GM12878 (cell line): ENCODE measurements around the gene STARD13. TPM values are rescaled to one million over a fixed set of nuclear protein-coding genes. Genes with fewer than 3 reads are reported as not detected.

Experiments used
- ATF7 ChIP-seq: fragments of 450-650 bp; IDR thresholded peaks from 2 replicates; pipeline ENCODE4 v1.6.1; 2016; ENCODE audit warnings: low read depth, mild to moderate bottlenecking
- BACH1 ChIP-seq: fragments of 450-650 bp; IDR thresholded peaks from 2 replicates; pipeline ENCODE4 v1.6.1; 2017; ENCODE audit warnings: mild to moderate bottlenecking, borderline replicate concordance
- BCLAF1 ChIP-seq: fragments of 450-650 bp; IDR thresholded peaks from 2 replicates; pipeline ENCODE4 v1.6.1; 2017; ENCODE audit warnings: antibody characterized with exemption, mild to moderate bottlenecking, moderate library complexity
- BHLHE40 ChIP-seq, 2 experiments: fragments of 450-650 bp in 1 of 2; IDR thresholded peaks; 2 replicates each; pipeline ENCODE4 v1.6.1; 2011 to 2017; ENCODE audit warnings: low read depth in 2 of 2, borderline replicate concordance in 1 of 2, improper control_type of control experiment in 1 of 2, low read length in 1 of 2, mild to moderate bottlenecking in 1 of 2
- ETV6 ChIP-seq, 2 experiments: fragments of 450-650 bp in 1 of 2; IDR thresholded peaks in 1 of 2; conservative IDR thresholded peaks in 1 of 2; 2 replicates each; pipeline ENCODE4 v1.6.1; 2014; ENCODE audit warnings: antibody characterized with exemption in 1 of 2, borderline replicate concordance in 1 of 2, low read depth in 1 of 2, mild to moderate bottlenecking in 1 of 2, moderate library complexity in 1 of 2
- NFIC ChIP-seq: IDR thresholded peaks from 2 replicates; pipeline ENCODE4 v1.6.1; 2012; ENCODE audit warnings: low read depth, mild to moderate bottlenecking, inconsistent platforms, low read length, moderate library complexity
- RAD51 ChIP-seq: fragments of 450-650 bp; IDR thresholded peaks from 2 replicates; pipeline ENCODE4 v1.6.1; 2016; ENCODE audit warnings: moderate library complexity, mild to moderate bottlenecking, inconsistent platforms
- ZNF687 ChIP-seq: fragments of 450-650 bp; IDR thresholded peaks from 2 replicates; pipeline ENCODE4 v1.6.1; 2017; ENCODE audit warnings: mild to moderate bottlenecking, moderate library complexity
- polyA plus RNA-seq, 11 experiments: library from polyadenylated mRNA; depleted of rRNA in 4 of 11; unstranded in 6 of 11; stranded (reverse) in 5 of 11; fragments of >200 nt; fragmentation: Nextera tagmentation in 4 of 11; fragmentation: Illumina TruSeq in 1 of 11; extraction: Ambion mirVana in 4 of 11; extraction: Trizol in 1 of 11; gene quantifications; 1 replicate in 1 of 11; 2 replicates in 10 of 11; pipeline versions ENCODE4 v1.2.1 to v1.2.3, GENCODE V29; 2011 to 2016; ENCODE audit warnings: inconsistent platforms in 2 of 11, missing spikeins in 2 of 11, low read depth in 1 of 11
- total RNA-seq, 4 experiments: library from RNA; depleted of rRNA in 3 of 4; stranded (reverse); fragments of >200 nt in 3 of 4; fragmentation: Illumina TruSeq in 1 of 4; extraction: Trizol in 1 of 4; gene quantifications; 2 replicates each; pipeline versions ENCODE4 v1.2.1 to v1.2.3, GENCODE V29; 2013 to 2021

The STARD13 gene
- total and polyA plus RNA-seq, 10 of the 15 experiments (the other 5 are each of a cell fraction or from before 2014, with no cell fraction given): 4.0 to 41.6 (median 10.1) TPM

- TF ChIP-seq ZNF687 (peak; percentile 95), ETV6 (conservative IDR thresholded peaks at IDR 0.05 in 1 of 2, IDR thresholded peaks at IDR 0.05 in 1 of 2; ENCODE audit: borderline replicate concordance in 1 of 2, low read depth in 1 of 2) (peak in 1 of 2 experiments; percentile 24; a peak in 1 of 4 replicates), RAD51 (peak; percentile 86), BCLAF1 (no peak), ATF7 (peak; percentile 44; the same call in 1 of the 2 replicates), BACH1 (peak; percentile 32; the same call in 1 of the 2 replicates), BHLHE40 (IDR thresholded peaks at IDR 0.05; ENCODE audit: borderline replicate concordance in 1 of 2, low read depth in 2 of 2, low read length in 1 of 2) (peak; percentile 68 to 82), NFIC (peak; percentile 50; the same call in 1 of the 2 replicates)
- TF ChIP-seq, all 136 proteins: peak for 28
Observed at GRCh38 chr13:33204130-33204927, 81.2 kb downstream of the STARD13 start (continued).
